AG09319 (cell line): ENCODE data around the gene TRUB2.

Experiments
- DNase-seq: peaks from one replicate; pipeline ENCODE4 v3.0.0-alpha.2; 2010; ENCODE audit warnings: low read depth; ENCODE audit errors: extremely low read depth
- TF ChIP-seq, protein P1 (sequence below): IDR thresholded peaks from 2 replicates; pipeline ENCODE4 v1.5.1; 2011; ENCODE audit warnings: low read depth, mild to moderate bottlenecking, inconsistent platforms, low read length, moderate library complexity

TRUB2 gene

DNA sequence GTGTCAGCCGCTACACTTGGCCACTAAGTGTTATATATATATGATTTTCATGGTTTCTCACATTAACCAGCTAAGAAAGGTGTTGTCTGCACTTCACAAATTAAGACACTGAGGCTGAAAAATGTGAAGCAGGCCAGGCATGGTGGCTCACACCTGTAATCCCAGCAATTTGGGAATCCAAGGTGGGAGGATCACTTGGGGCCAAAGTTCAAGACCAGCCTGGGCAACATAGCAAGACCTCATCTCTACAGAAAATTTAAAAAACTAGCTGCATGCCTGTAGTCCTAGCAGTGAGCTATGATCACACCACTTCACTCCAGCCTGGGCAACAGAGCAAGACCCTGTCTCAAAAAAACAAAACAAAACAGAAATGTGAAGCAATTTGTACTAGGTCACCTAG, 2.2 kb upstream of the TRUB2 start:
- no peak for DNase-seq
- TF ChIP-seq, protein P1, sequence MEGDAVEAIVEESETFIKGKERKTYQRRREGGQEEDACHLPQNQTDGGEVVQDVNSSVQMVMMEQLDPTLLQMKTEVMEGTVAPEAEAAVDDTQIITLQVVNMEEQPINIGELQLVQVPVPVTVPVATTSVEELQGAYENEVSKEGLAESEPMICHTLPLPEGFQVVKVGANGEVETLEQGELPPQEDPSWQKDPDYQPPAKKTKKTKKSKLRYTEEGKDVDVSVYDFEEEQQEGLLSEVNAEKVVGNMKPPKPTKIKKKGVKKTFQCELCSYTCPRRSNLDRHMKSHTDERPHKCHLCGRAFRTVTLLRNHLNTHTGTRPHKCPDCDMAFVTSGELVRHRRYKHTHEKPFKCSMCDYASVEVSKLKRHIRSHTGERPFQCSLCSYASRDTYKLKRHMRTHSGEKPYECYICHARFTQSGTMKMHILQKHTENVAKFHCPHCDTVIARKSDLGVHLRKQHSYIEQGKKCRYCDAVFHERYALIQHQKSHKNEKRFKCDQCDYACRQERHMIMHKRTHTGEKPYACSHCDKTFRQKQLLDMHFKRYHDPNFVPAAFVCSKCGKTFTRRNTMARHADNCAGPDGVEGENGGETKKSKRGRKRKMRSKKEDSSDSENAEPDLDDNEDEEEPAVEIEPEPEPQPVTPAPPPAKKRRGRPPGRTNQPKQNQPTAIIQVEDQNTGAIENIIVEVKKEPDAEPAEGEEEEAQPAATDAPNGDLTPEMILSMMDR = no peak

DNA sequence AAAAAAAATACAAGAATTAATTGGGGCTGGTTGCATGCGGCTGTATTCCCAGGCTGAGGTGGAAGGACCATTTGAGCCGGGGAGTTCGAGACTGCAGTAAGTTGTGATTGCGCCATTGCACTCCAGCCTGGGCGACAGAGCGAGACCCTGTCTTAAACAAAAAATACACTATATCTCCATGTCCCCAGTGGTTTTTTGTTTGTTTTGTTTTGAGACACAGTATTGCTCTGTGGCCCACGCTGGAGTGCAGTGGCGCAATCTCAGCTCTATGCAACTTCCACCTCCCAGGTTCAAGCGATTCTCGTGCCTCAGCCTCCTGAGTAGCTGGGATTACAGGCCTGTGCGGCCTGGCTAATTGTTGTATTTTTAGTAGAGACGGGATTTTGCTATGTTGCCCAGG, 1.5 kb upstream of the TRUB2 start:
- DNase-seq = no peak
- TF ChIP-seq, protein P1 = no peak

DNA sequence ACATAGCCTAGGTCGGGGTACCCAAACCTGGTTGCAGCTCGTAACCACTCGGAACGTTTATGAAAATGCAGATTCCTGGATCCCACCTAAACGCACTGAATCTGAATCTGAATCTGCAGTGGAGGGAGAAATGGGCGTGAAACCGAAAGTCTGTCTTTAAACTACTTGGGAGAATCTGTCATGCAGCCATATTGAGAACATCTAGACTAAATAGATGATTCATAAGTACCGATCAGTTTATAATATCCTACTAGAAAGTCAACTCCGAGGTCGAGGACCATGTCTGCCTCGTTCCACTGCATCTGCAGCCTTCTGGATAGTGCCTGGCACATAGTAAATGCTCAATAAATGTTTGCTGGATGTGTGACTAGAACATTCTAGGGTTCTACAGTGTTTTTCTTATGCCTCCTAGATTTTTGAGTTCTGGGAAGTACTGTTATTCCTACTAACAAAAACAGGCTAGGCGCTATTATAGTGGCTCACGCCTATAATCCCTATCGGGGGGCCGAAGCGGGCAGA, 1.0 kb upstream of the TRUB2 start:
- TF ChIP-seq, protein P1 = no peak
- DNase-seq = no peak

DNA sequence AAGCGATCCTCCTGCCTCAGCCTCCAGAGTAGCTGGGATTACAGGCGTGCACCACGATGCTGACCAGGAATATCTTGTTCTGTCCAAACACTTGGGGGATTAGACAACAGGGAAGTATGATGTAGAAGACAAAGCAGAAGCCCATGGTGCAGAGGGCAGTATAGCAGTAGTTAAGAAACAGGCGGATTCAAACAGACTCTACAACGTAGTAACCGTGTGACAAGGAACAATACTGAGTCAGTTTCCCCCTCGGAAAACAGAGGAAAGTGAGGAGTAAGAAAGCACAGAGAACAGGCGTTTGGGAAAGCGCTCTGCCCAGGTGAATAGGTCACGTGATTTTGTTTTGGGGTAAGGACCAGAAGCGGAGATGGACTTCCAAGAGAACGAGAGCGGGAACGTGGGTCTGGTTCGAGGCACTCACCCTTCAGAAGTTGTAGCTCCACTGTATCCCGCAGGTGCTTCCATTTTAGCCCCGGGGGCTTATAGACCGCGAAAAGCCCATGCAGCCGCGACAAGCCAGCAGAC, 306 bp downstream of the TRUB2 start:
- TF ChIP-seq, protein P1 = no peak
- DNase-seq = no peak

DNA sequence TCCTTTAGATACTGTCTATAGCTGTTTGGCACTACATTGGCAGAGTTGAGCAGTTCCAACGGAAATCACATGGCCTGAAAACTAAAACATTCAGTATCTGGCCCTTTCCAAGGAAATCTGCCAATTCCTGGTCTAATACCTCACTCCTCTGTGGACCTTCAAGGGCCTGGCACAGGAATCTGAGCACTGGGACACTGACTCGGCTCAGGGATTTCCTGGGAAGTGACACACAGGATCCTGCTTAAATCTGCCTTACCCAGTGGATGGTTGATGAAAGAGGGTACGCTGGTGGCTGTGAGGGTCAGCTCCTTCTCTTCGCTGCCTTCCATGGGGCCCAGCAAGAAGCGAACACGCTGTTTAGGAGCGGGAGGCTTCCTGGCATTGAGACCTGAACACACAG, 904 bp downstream of the TRUB2 start:
- no peak for DNase-seq
- TF ChIP-seq, protein P1 = no peak

DNA sequence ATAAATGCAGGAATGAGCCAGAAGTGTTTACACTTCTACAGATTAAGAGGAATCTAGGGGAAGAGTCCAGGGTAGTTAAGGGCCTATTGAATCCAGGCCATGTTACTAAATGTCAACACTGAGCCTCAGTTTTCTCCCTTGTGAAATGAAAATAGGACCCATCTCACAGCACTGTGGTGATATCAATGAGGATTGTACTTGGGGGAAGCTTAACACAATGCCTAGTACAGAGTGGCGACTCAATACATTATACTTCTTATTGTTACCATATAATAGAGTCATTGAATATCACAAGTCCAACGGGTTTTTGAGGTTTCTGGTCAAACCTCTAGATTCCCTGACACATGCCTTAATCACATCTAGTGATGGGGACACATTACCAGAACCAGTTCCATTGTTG, 4.6 kb downstream of the TRUB2 start:
- no peak for DNase-seq
- TF ChIP-seq, protein P1 = no peak

DNA sequence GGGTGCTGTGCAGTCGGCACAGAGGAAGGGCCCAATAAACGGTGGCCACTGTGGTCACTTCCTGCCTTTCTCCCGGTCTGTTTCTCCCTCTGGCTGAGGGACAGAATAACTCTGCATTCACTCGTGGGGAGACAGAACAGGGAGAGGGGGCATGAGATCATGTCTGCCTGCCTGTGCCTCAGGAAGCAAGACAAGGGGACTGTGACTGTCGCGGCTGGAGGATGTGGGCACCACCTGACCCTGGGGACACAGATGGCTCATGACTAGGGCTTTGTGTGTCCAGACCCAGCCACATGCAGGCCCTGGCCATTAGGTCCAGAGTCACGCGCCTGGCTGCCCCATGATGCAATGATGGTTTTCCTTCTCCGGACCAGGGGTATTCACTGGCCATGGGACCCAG, 5.8 kb downstream of the TRUB2 start:
- no peak for DNase-seq
- TF ChIP-seq, protein P1 = no peak
